ENCODE measurements around the gene SYTL3. TPM values are rescaled to one million over a fixed set of nuclear protein-coding genes. Genes with fewer than 3 reads are reported as not detected.
"Not testable (repeated sequence)": the region's sequence is repeated elsewhere in the genome, so short reads cannot be mapped to it uniquely, and the experiment has no call there.

Gene SYTL3
- total RNA-seq: 100 to 1,000 TPM; 267 to 353 TPM

GRCh38 chr6:158649289-158650143 lies at the start of gene SYTL3:
TSS of gene SYTL3 (plus strand) at chr6:158650054. CDS start at chr6:158663269, 13,215 bp downstream.
- Mint-ChIP-seq H3K27me3 (ENCODE audit: low read depth) (no peaks in the 10 kb centered on the region), H3K36me3 (ENCODE audit: insufficient read depth in 2 of 2) (peaks cover 25 to 32% of the 10 kb centered on the region in 2 donors)

GRCh38 chr6:158603261-158604047 lies 46.4 kb upstream of the SYTL3 start:
- DNase-seq (no peak), ATAC-seq (replicated peaks in 1 of 2) (no peak)
- Mint-ChIP-seq H3K27me3 (ENCODE audit: low read depth) (no peaks in the 10 kb centered on the region), H3K36me3 (ENCODE audit: insufficient read depth in 2 of 2) (peaks cover 8 to 13% of the 10 kb centered on the region in 2 donors), H3K27ac (peak overlapping the region; percentile 2), H3K9me3 (no peaks in the 10 kb centered on the region), H3K4me3 (no peak overlapping the region), H3K4me1 (ENCODE audit: low read depth) (no peaks in the 10 kb centered on the region)

More at GRCh38 chr6:158649289-158650143, at the start of gene SYTL3:
- ATAC-seq (replicated peaks in 1 of 2): peak; percentile 56 to 65
- Mint-ChIP-seq H3K4me3 (peak within 1 kb of the TSS; percentile 82 to 95), H3K27ac (peak within 1 kb of the TSS; percentile 94), H3K9me3 (no peaks in the 10 kb centered on the region), H3K4me1 (ENCODE audit: low read depth) (peaks cover 75% of the 10 kb centered on the region)
- DNase-seq: peak; percentile 89 to 93

- no peaks in the 10 kb centered on the region for H3K27me3 Mint-ChIP-seq (ENCODE audit: low read depth)
Measured at GRCh38 chr6:158604048-158604406, 45.8 kb upstream of the SYTL3 start.

GRCh38 chr6:158605266-158605878 lies 44.5 kb upstream of the SYTL3 start:
- Mint-ChIP-seq H3K4me1 (ENCODE audit: low read depth) (no peaks in the 10 kb centered on the region), H3K4me3 (peak overlapping the region in 1 of 2 donors; percentile 6), H3K9me3 (no peaks in the 10 kb centered on the region), H3K27ac (peak overlapping the region; percentile 48), H3K36me3 (ENCODE audit: insufficient read depth in 2 of 2) (peaks cover 6 to 21% of the 10 kb centered on the region in 2 donors), H3K27me3 (ENCODE audit: low read depth) (no peaks in the 10 kb centered on the region)
- peak in 1 of 2 donors; percentile 42 for ATAC-seq (replicated peaks in 1 of 2)
- DNase-seq: peak; percentile 56

More at GRCh38 chr6:158604048-158604406, 45.8 kb upstream of the SYTL3 start:
- ATAC-seq (replicated peaks in 1 of 2) (no peak), DNase-seq (no peak)
- H3K4me1 Mint-ChIP-seq (ENCODE audit: low read depth): no peaks in the 10 kb centered on the region
- no peak overlapping the region for H3K4me3 Mint-ChIP-seq
- H3K36me3 Mint-ChIP-seq (ENCODE audit: insufficient read depth in 2 of 2): peaks cover 6 to 16% of the 10 kb centered on the region in 2 donors
- no peak overlapping the region for H3K27ac Mint-ChIP-seq
- no peaks in the 10 kb centered on the region for H3K9me3 Mint-ChIP-seq

GRCh38 chr6:158606011-158606410 lies 43.8 kb upstream of the SYTL3 start:
- H3K36me3 Mint-ChIP-seq (ENCODE audit: insufficient read depth in 2 of 2): peaks cover 6 to 21% of the 10 kb centered on the region in 2 donors
- H3K4me1 Mint-ChIP-seq (ENCODE audit: low read depth); ATAC-seq (replicated peaks in 1 of 2); DNase-seq; H3K27me3 Mint-ChIP-seq (ENCODE audit: low read depth); H3K9me3 Mint-ChIP-seq; H3K27ac Mint-ChIP-seq; H3K4me3 Mint-ChIP-seq: not testable (repeated sequence)

- Mint-ChIP-seq H3K27ac (no peak overlapping the region), H3K4me1 (ENCODE audit: low read depth) (no peaks in the 10 kb centered on the region), H3K9me3 (no peaks in the 10 kb centered on the region), H3K27me3 (ENCODE audit: low read depth) (no peaks in the 10 kb centered on the region), H3K4me3 (no peak overlapping the region), H3K36me3 (ENCODE audit: insufficient read depth in 2 of 2) (peaks cover 6 to 25% of the 10 kb centered on the region in 2 donors)
- no peak for ATAC-seq (replicated peaks in 1 of 2)
- no peak for DNase-seq
Measured at GRCh38 chr6:158606935-158607334, 42.9 kb upstream of the SYTL3 start.

- peaks cover 6 to 24% of the 10 kb centered on the region in 2 donors for H3K36me3 Mint-ChIP-seq (ENCODE audit: insufficient read depth in 2 of 2)
Measured at GRCh38 chr6:158607411-158608170, 42.3 kb upstream of the SYTL3 start.

GRCh38 chr6:158608221-158608620 lies 41.6 kb upstream of the SYTL3 start:
- H3K4me1 Mint-ChIP-seq (ENCODE audit: low read depth): no peaks in the 10 kb centered on the region
- H3K27me3 Mint-ChIP-seq (ENCODE audit: low read depth): no peaks in the 10 kb centered on the region
- H3K4me3 Mint-ChIP-seq: no peak overlapping the region
- H3K9me3 Mint-ChIP-seq: no peaks in the 10 kb centered on the region
- no peak overlapping the region for H3K27ac Mint-ChIP-seq
- H3K36me3 Mint-ChIP-seq (ENCODE audit: insufficient read depth in 2 of 2): peaks cover 3 to 24% of the 10 kb centered on the region in 2 donors
- ATAC-seq (replicated peaks in 1 of 2) (no peak), DNase-seq (no peak)

More at GRCh38 chr6:158607411-158608170, 42.3 kb upstream of the SYTL3 start:
- ATAC-seq (replicated peaks in 1 of 2): no peak
- H3K4me1 Mint-ChIP-seq (ENCODE audit: low read depth): no peaks in the 10 kb centered on the region
- H3K9me3 Mint-ChIP-seq: no peaks in the 10 kb centered on the region
- no peak overlapping the region for H3K27ac Mint-ChIP-seq
- H3K27me3 Mint-ChIP-seq (ENCODE audit: low read depth): no peaks in the 10 kb centered on the region
- DNase-seq: no peak
- no peak overlapping the region for H3K4me3 Mint-ChIP-seq

- Mint-ChIP-seq H3K36me3 (ENCODE audit: insufficient read depth in 2 of 2) (peaks cover 4 to 23% of the 10 kb centered on the region in 2 donors), H3K4me3 (no peak overlapping the region), H3K9me3 (no peaks in the 10 kb centered on the region), H3K27ac (no peak overlapping the region), H3K27me3 (ENCODE audit: low read depth) (no peaks in the 10 kb centered on the region), H3K4me1 (ENCODE audit: low read depth) (no peaks in the 10 kb centered on the region)
- ATAC-seq (replicated peaks in 1 of 2): no peak
- DNase-seq: no peak
Measured at GRCh38 chr6:158609455-158610155, 40.2 kb upstream of the SYTL3 start.

- H3K4me1 Mint-ChIP-seq (ENCODE audit: low read depth): no peaks in the 10 kb centered on the region
- peaks cover 9 to 28% of the 10 kb centered on the region in 2 donors for H3K36me3 Mint-ChIP-seq (ENCODE audit: insufficient read depth in 2 of 2)
- no peak for ATAC-seq (replicated peaks in 1 of 2)
Measured at GRCh38 chr6:158610319-158610968, 39.4 kb upstream of the SYTL3 start.

GRCh38 chr6:158611039-158611438 lies 38.8 kb upstream of the SYTL3 start:
- Mint-ChIP-seq H3K36me3 (ENCODE audit: insufficient read depth in 2 of 2) (peaks cover 11 to 31% of the 10 kb centered on the region in 2 donors), H3K27me3 (ENCODE audit: low read depth) (no peaks in the 10 kb centered on the region)

More at GRCh38 chr6:158610319-158610968, 39.4 kb upstream of the SYTL3 start:
- no peaks in the 10 kb centered on the region for H3K27me3 Mint-ChIP-seq (ENCODE audit: low read depth)
- no peak for DNase-seq
- peaks cover 0 to 2% of the 10 kb centered on the region in 2 donors for H3K9me3 Mint-ChIP-seq
- no peak overlapping the region for H3K27ac Mint-ChIP-seq
- no peak overlapping the region for H3K4me3 Mint-ChIP-seq

More at GRCh38 chr6:158611039-158611438, 38.8 kb upstream of the SYTL3 start:
- ATAC-seq (replicated peaks in 1 of 2) (no peak), DNase-seq (no peak)
- Mint-ChIP-seq H3K4me1 (ENCODE audit: low read depth) (no peaks in the 10 kb centered on the region), H3K4me3 (no peak overlapping the region), H3K27ac (no peak overlapping the region), H3K9me3 (peaks cover 0 to 2% of the 10 kb centered on the region in 2 donors)

Measured in activated T-cell treated with anti-CD3 and anti-CD28 coated beads, Interleukin-2, amount 50 U/mL, for 72 hours (primary cell).